ENCODE measurements around the gene CXCR2.
A peak's percentile ranks its signal among the peaks of the same experiment; 100 is the strongest.
"Not testable (repeated sequence)": the region's sequence is repeated elsewhere in the genome, so short reads cannot be mapped to it uniquely, and the experiment has no call there.

CXCR2 gene

GRCh38 chr2:218130822-218131221 lies 5.0 kb downstream of the CXCR2 start:
- DNase-seq = no peak

- DNase-seq = no peak
Measured at GRCh38 chr2:218137514-218137913, 11.7 kb downstream of the CXCR2 start.

GRCh38 chr2:218138047-218138446 lies 12.2 kb downstream of the CXCR2 start:
- no peak for DNase-seq

- DNase-seq = peak; percentile 43
Measured at GRCh38 chr2:218145124-218145523, 19.3 kb downstream of the CXCR2 start.

GRCh38 chr2:218146056-218146455 lies 20.2 kb downstream of the CXCR2 start:
- no peak for DNase-seq

- no peak for DNase-seq
Measured at GRCh38 chr2:218149098-218149497, 23.3 kb downstream of the CXCR2 start.

GRCh38 chr2:218149848-218150440 lies 24.1 kb downstream of the CXCR2 start:
- no peak for DNase-seq

GRCh38 chr2:218152172-218152571 lies 26.3 kb downstream of the CXCR2 start:
- DNase-seq = no peak

GRCh38 chr2:218152777-218153176 lies 26.9 kb downstream of the CXCR2 start:
- no peak for DNase-seq

GRCh38 chr2:218155953-218156479 lies 30.2 kb downstream of the CXCR2 start:
- DNase-seq = no peak

GRCh38 chr2:218161644-218162043 lies 35.8 kb downstream of the CXCR2 start:
- no peak for DNase-seq

GRCh38 chr2:218162814-218163213 lies 37.0 kb downstream of the CXCR2 start:
- no peak for DNase-seq

GRCh38 chr2:218166791-218167190 lies 41.0 kb downstream of the CXCR2 start, which contains the start of gene CXCR1:
Gene CXCR1 (minus strand): TSS chr2:218166962. CDS start chr2:218165211, 1,751 bp downstream.
- DNase-seq = no peak

GRCh38 chr2:218168016-218168415 lies 42.2 kb downstream of the CXCR2 start:
- no peak for DNase-seq

GRCh38 chr2:218168635-218169462 lies 43.0 kb downstream of the CXCR2 start:
- DNase-seq = no peak

- DNase-seq = no peak
Measured at GRCh38 chr2:218169757-218170546, 44.1 kb downstream of the CXCR2 start.

- not testable (repeated sequence) for DNase-seq
Measured at GRCh38 chr2:218171744-218172143, 45.9 kb downstream of the CXCR2 start.

GRCh38 chr2:218172845-218173244 lies 47.0 kb downstream of the CXCR2 start:
- no peak for DNase-seq

GRCh38 chr2:218179782-218180181 lies 54.0 kb downstream of the CXCR2 start:
- DNase-seq = no peak

- DNase-seq = no peak
Measured at GRCh38 chr2:218180467-218181114, 54.8 kb downstream of the CXCR2 start.

- no peak for DNase-seq
Measured at GRCh38 chr2:218184331-218184730, 58.5 kb downstream of the CXCR2 start.

- peak; percentile 72 for DNase-seq
Measured at GRCh38 chr2:218186355-218186766, 60.5 kb downstream of the CXCR2 start.

Measured in NCI-H2029 (cell line).